K562 (cell line): ENCODE results near the gene PRR19. TPM values are rescaled to one million over a fixed set of nuclear protein-coding genes. Genes with fewer than 3 reads are reported as not detected.

Experiments used
- ATAC-seq: fragments of 200-7000 bp; cut with Tn5 transposase; 3 replicates; pipeline ENCODE4 v1.9.1; 2020; ENCODE audit warnings: moderate library complexity
- BruUV-seq: library from RNA; stranded (reverse); fragments of 400-500 nt; replicated peaks from 2 replicates; lab custom pipeline; 2021; lab: Mats Ljungman, UMichigan
- CTCF ChIA-PET: fragments of 300-600 bp; formaldehyde crosslinking; extraction: SDS; loops from one replicate; lab custom pipeline; 2021; ENCODE audit warnings: low intra/inter-chr PET ratio; lab: Yijun Ruan, JAX
- POLR2A ChIA-PET: fragments of 300-600, 350-650 bp; sonication (Branson Sonifier 250); formaldehyde crosslinking; extraction: SDS; loops from one replicate; lab custom pipeline; 2021; ENCODE audit warnings: antibody characterized with exemption, inconsistent platforms; lab: Yijun Ruan, JAX
- DNase-seq, 4 experiments: peaks; one replicate each; pipeline versions ENCODE4 v3.0.0 to v3.0.0-alpha.2; 2011 to 2018; ENCODE audit warnings: low spot score in 3 of 4, mixed read lengths in 3 of 4; ENCODE audit errors: extremely low read depth in 1 of 4
- FAIRE-seq: peaks from 2 replicates; lab custom pipeline; 2011; peaks lifted over from hg19 to GRCh38; lab: Jason Lieb, UNC
- H2AFZ ChIP-seq: 2 replicates; pipeline ENCODE4 v1.6.0; 2011; ENCODE audit warnings: low read depth, low read length, control low read depth, inconsistent platforms
- H3K27ac ChIP-seq: fragments of 200-600 bp; 3 replicates; pipeline ENCODE4 v1.8.0; 2011; ENCODE audit warnings: low read depth, mild to moderate bottlenecking, control low read depth, inconsistent platforms, low read length, moderate library complexity, mixed read lengths; ENCODE audit errors: extremely low read depth
- H3K27me3 ChIP-seq, 2 experiments: fragments of 300-600 bp in 1 of 2; 2 replicates in 1 of 2; 3 replicates in 1 of 2; pipeline versions ENCODE4 v1.6.0 to v1.8.0; 2011; ENCODE audit warnings: inconsistent platforms in 2 of 2, low read length in 2 of 2, mild to moderate bottlenecking in 1 of 2, mixed read lengths in 1 of 2, moderate library complexity in 1 of 2; ENCODE audit not compliant: control insufficient read depth in 2 of 2, insufficient read depth in 2 of 2
- H3K36me3 ChIP-seq: fragments of 300-600 bp; 3 replicates; pipeline ENCODE4 v1.8.0; 2011; ENCODE audit warnings: mild to moderate bottlenecking, low read length, inconsistent platforms; ENCODE audit not compliant: control insufficient read depth, insufficient read depth
- H3K4me1 ChIP-seq, 2 experiments: fragments of 200-600 bp in 1 of 2; replicated peaks in 1 of 2; 2 replicates in 1 of 2; 3 replicates in 1 of 2; pipeline versions ENCODE4 v1.5.1 to v1.8.0; 2011; ENCODE audit warnings: inconsistent platforms in 2 of 2, low read length in 2 of 2, mild to moderate bottlenecking in 1 of 2, mixed read lengths in 1 of 2, moderate library complexity in 1 of 2; ENCODE audit not compliant: control insufficient read depth in 2 of 2, insufficient read depth in 2 of 2
- H3K4me2 ChIP-seq: 2 replicates; pipeline ENCODE4 v1.6.1; 2011; ENCODE audit warnings: low read length, control low read depth, inconsistent platforms, mixed read lengths; ENCODE audit not compliant: insufficient read depth
- H3K4me3 ChIP-seq: fragments of 200-600 bp; sonication (generic), shearing (Covaris generic); 2 replicates; pipeline ENCODE4 v1.5.1; 2016; ENCODE audit warnings: control low read depth, inconsistent platforms
- H3K79me2 ChIP-seq: fragments of 200-600 bp; 3 replicates; pipeline ENCODE4 v1.8.0; 2011; ENCODE audit warnings: low read length, inconsistent platforms; ENCODE audit not compliant: control insufficient read depth, insufficient read depth
- H3K9ac ChIP-seq, 2 experiments: 2 replicates each; pipeline versions ENCODE4 v1.6.0 to v1.6.1; 2011; ENCODE audit warnings: low read depth in 2 of 2, low read length in 2 of 2, control low read depth in 1 of 2, inconsistent platforms in 1 of 2, mild to moderate bottlenecking in 1 of 2, mixed read lengths in 1 of 2; ENCODE audit not compliant: insufficient read depth in 1 of 2
- H3K9me1 ChIP-seq: one replicate; pipeline ENCODE4 v1.6.0; 2011; ENCODE audit warnings: inconsistent platforms, mild to moderate bottlenecking, low read length, moderate library complexity; ENCODE audit not compliant: control insufficient read depth, insufficient read depth
- H3K9me3 ChIP-seq: replicated peaks from 2 replicates; pipeline ENCODE4 v1.5.1; 2011; ENCODE audit warnings: low read depth, low read length, inconsistent platforms; ENCODE audit not compliant: control insufficient read depth, insufficient read depth
- H4K20me1 ChIP-seq: replicated peaks from 2 replicates; pipeline ENCODE4 v1.6.1; 2011; ENCODE audit warnings: low read length, inconsistent platforms, mixed read lengths; ENCODE audit not compliant: control insufficient read depth, insufficient read depth
- ESRRB ChIP-seq: fragments of 250-450 bp; sonication (Bioruptor Pico); IDR thresholded peaks from 2 replicates; pipeline ENCODE4 v1.5.0; 2020; ENCODE audit warnings: mild to moderate bottlenecking, moderate library complexity, borderline replicate concordance
- POLR2G ChIP-seq: fragments of 200-400 bp; formaldehyde crosslinking; IDR thresholded peaks from 2 replicates; pipeline ENCODE4 v1.6.1; 2017; ENCODE audit warnings: low read depth, mild to moderate bottlenecking, antibody characterized with exemption, low read length, moderate library complexity
- RBFOX2 ChIP-seq: fragments of 200-400 bp; formaldehyde crosslinking; IDR thresholded peaks from 2 replicates; pipeline ENCODE4 v1.6.1; 2017; ENCODE audit warnings: low read depth, mild to moderate bottlenecking, low read length, moderate library complexity
- WGBS: fragments of 100-300 bp; shearing (Covaris generic); methylation state at CpG from one replicate; pipeline ENCODE4 v1.1.6; 2016; ENCODE audit warnings: low coverage, mixed read lengths; ENCODE audit not compliant: insufficient coverage; ENCODE audit errors: missing lambda C conversion rate; 5-methylcytosine and 5-hydroxymethylcytosine counted together
- in situ Hi-C: fragments of 300-500 bp; cut with MboI; formaldehyde crosslinking; loops from 4 replicates; pipeline ENCODE4 v1.15.0; 2018; ENCODE audit warnings: inconsistent platforms, mixed read lengths
- intact Hi-C: fragments of 100-400 bp; cut with micrococcal nuclease; formaldehyde crosslinking; loops from 2 replicates; pipeline ENCODE4 v1.14.2; 2022
- polyA plus RNA-seq, 8 experiments: library from polyadenylated mRNA; depleted of rRNA in 4 of 8; stranded (reverse) in 5 of 8; unstranded in 3 of 8; fragments of >200 nt; fragmentation: Nextera tagmentation in 2 of 8; fragmentation: Illumina TruSeq in 1 of 8; extraction: Ambion mirVana in 2 of 8; extraction: Trizol in 1 of 8; gene quantifications; 2 replicates each; pipeline versions ENCODE4 v1.2.1 to v1.2.3, GENCODE V29; 2011 to 2014; ENCODE audit warnings: inconsistent platforms in 1 of 8, missing spikeins in 1 of 8
- total RNA-seq, 7 experiments: library from RNA; depleted of rRNA in 6 of 7; stranded (reverse); fragments of >200 nt in 6 of 7; fragmentation: Illumina TruSeq in 2 of 7; extraction: Trizol in 2 of 7; gene quantifications; 2 replicates each; pipeline versions ENCODE4 v1.2.1 to v1.2.3, GENCODE V29; 2011 to 2021; ENCODE audit warnings: low replicate concordance in 1 of 7
- TF ChIP-seq, protein P1 (sequence below): sonication (generic); formaldehyde crosslinking; IDR thresholded peaks from 2 replicates; pipeline ENCODE4 v1.8.1; 2022; ENCODE audit warnings: missing genetic modification reagents
- TF ChIP-seq, protein P2 (sequence below): fragments of 450-650 bp; formaldehyde crosslinking; IDR thresholded peaks from 2 replicates; pipeline ENCODE4 v1.4.0; 2020; ENCODE audit warnings: mild to moderate bottlenecking, moderate library complexity

The PRR19 gene
- total and polyA plus RNA-seq, 9 of the 15 experiments (the other 6 are each of a cell fraction or from before 2014, with no cell fraction given) = 0.10 to 1.6 (median 0.54) TPM

DNA sequence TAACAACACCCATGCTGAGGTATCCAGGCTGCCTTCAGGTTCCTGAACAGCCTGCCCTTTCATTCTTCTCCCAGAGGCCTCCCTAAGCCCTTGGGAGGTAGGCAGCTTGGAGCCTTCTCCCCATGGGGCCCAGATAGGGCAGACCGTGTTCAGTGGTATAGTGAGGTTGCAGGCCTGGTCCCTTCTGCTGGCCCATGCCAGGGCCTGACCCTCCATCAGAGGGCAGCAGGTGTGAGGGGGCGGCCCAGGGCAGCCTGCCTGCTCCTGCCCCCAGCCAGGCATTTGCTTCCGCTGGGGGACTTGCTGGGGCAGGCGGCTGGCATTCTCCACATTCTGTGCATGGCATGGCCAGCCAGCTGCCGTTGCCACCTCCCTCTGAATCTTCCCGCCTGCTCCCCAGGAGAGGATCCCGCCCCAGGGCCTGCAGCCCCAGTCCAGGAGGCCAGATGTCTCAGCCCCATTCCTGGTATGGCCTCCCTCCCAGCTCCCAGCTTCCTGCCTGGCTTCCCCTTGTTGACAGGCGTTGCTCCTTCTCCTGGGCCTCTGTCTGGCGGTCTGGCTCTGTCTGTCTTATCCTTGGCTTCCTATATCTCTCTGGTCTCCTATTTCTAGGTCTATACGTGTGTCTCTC lies 24.0 kb upstream of the PRR19 start:
- Histone ChIP-seq H3K79me2 (peaks cover 49% of the 10 kb centered on the region), H3K4me1 (peaks cover 28 to 63% of the 10 kb centered on the region in 2 experiments), H2AFZ (no peak overlapping the region), H3K9me1 (no peaks in the 10 kb centered on the region), H4K20me1 (no peaks in the 10 kb centered on the region), H3K9me3 (no peaks in the 10 kb centered on the region), H3K9ac (peak overlapping the region in 1 of 2 experiments; percentile 90; a peak in 2 of 4 replicates), H3K4me3 (no peak overlapping the region), H3K36me3 (peaks cover 40% of the 10 kb centered on the region), H3K4me2 (no peak overlapping the region), H3K27me3 (no peaks in the 10 kb centered on the region), H3K27ac (no peak overlapping the region)
- ATAC-seq (no peak), DNase-seq (no peak), FAIRE-seq (no peak)
- peak; percentile 46; the same call in 1 of the 2 replicates for TF ChIP-seq POLR2G
- TF ChIP-seq, protein P1, sequence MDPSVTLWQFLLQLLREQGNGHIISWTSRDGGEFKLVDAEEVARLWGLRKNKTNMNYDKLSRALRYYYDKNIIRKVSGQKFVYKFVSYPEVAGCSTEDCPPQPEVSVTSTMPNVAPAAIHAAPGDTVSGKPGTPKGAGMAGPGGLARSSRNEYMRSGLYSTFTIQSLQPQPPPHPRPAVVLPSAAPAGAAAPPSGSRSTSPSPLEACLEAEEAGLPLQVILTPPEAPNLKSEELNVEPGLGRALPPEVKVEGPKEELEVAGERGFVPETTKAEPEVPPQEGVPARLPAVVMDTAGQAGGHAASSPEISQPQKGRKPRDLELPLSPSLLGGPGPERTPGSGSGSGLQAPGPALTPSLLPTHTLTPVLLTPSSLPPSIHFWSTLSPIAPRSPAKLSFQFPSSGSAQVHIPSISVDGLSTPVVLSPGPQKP (CRISPR knock-in tag) = no peak
- no peak for TF ChIP-seq ESRRB (CRISPR knock-in tag)
- TF ChIP-seq, protein P2, sequence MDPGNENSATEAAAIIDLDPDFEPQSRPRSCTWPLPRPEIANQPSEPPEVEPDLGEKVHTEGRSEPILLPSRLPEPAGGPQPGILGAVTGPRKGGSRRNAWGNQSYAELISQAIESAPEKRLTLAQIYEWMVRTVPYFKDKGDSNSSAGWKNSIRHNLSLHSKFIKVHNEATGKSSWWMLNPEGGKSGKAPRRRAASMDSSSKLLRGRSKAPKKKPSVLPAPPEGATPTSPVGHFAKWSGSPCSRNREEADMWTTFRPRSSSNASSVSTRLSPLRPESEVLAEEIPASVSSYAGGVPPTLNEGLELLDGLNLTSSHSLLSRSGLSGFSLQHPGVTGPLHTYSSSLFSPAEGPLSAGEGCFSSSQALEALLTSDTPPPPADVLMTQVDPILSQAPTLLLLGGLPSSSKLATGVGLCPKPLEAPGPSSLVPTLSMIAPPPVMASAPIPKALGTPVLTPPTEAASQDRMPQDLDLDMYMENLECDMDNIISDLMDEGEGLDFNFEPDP (CRISPR knock-in tag) = no peak
- peak; percentile 40 for TF ChIP-seq RBFOX2
- BruUV-seq = no TSS peak
- ChIA-PET CTCF (interaction anchor here (0.5 kb wide), 1 partner anchor 50 kb away, joined by 7 read pairs; no protein-coding TSS in a partner anchor), POLR2A (interaction anchor here (0.9 to 3.6 kb wide), 3 partner anchors 8 to 34 kb away, joined by 3 to 16 read pairs (median 4); partner anchors contain the start of gene CIC)
- WGBS = 78% methylated on average over 9 of the region's 10 CpGs
- in situ Hi-C loops (no loop called here), intact Hi-C loops (no loop called here)
